Endodermal cell (in vitro differentiated cells): ENCODE data around the gene RNF38. TPM values are rescaled to one million over a fixed set of nuclear protein-coding genes. Genes with fewer than 3 reads are reported as not detected.

Source experiments
- DNase-seq: peaks from one replicate; pipeline ENCODE4 v3.0.0-alpha.2; 2017
- H3K27ac ChIP-seq: 2 replicates; pipeline ENCODE4 v1.5.1; 2013; ENCODE audit warnings: mild to moderate bottlenecking, low read depth, low read length, moderate library complexity
- H3K27me3 ChIP-seq: 2 replicates; pipeline ENCODE4 v1.6.1; 2013; ENCODE audit warnings: mild to moderate bottlenecking, low read length, moderate library complexity; ENCODE audit not compliant: insufficient read depth, control insufficient read depth, poor library complexity, severe bottlenecking
- H3K36me3 ChIP-seq: 2 replicates; pipeline ENCODE4 v1.7.0; 2013; ENCODE audit warnings: mild to moderate bottlenecking, low read length, moderate library complexity; ENCODE audit not compliant: control insufficient read depth, insufficient read depth
- H3K4me1 ChIP-seq: one replicate; pipeline ENCODE4 v1.7.0; 2013; ENCODE audit warnings: low read length; ENCODE audit not compliant: control insufficient read depth, insufficient read depth
- H3K4me3 ChIP-seq: 2 replicates; pipeline ENCODE4 v1.5.1; 2013; ENCODE audit warnings: mild to moderate bottlenecking, low read length, moderate library complexity
- H3K9ac ChIP-seq: 2 replicates; pipeline ENCODE4 v1.6.1; 2013; ENCODE audit warnings: mild to moderate bottlenecking, low read length, moderate library complexity; ENCODE audit not compliant: poor library complexity, severe bottlenecking; ENCODE audit errors: extremely low read depth
- H3K9me3 ChIP-seq: 2 replicates; pipeline ENCODE4 v1.6.1; 2013; ENCODE audit warnings: mild to moderate bottlenecking, low read length, moderate library complexity; ENCODE audit not compliant: control insufficient read depth
- H3K27ac Mint-ChIP-seq: 2 replicates; pipeline ENCODE4 v1.8.0; 2020; ENCODE audit warnings: mixed read lengths
- H3K27me3 Mint-ChIP-seq: 2 replicates; pipeline ENCODE4 v1.8.0; 2021; ENCODE audit warnings: mild to moderate bottlenecking, mixed read lengths; ENCODE audit not compliant: insufficient read depth
- H3K36me3 Mint-ChIP-seq: 2 replicates; pipeline ENCODE4 v1.8.0; 2020; ENCODE audit warnings: low read depth, mixed read lengths
- H3K4me1 Mint-ChIP-seq: 2 replicates; pipeline ENCODE4 v1.8.0; 2020; ENCODE audit warnings: mixed read lengths
- H3K4me3 Mint-ChIP-seq: 2 replicates; pipeline ENCODE4 v1.8.0; 2020; ENCODE audit warnings: mild to moderate bottlenecking, moderate library complexity, mixed read lengths
- H3K9me3 Mint-ChIP-seq: 2 replicates; pipeline ENCODE4 v1.8.0; 2020; ENCODE audit warnings: mild to moderate bottlenecking, mixed read lengths
- CTCF ChIP-seq: fragments of 200-600 bp; sonication (generic); conservative IDR thresholded peaks from 2 replicates; pipeline ENCODE4 v1.5.0; 2021; ENCODE audit warnings: antibody characterized with exemption, mild to moderate bottlenecking
- WGBS, 2 experiments: methylation state at CpG; one replicate each; pipeline versions ENCODE4 v1.1.5 to v1.1.7; 2013; ENCODE audit warnings: missing lambda C conversion rate in 2 of 2, mixed read lengths in 1 of 2; ENCODE audit not compliant: insufficient coverage in 1 of 2, insufficient read length in 1 of 2; 5-methylcytosine and 5-hydroxymethylcytosine counted together
- total RNA-seq, 2 donors: library from RNA; stranded (reverse); fragmentation: NEBNext Ultra II Directional in 1 of 2; extraction: Animal tissue kit (Norgen Biotek cat#: 25700) in 1 of 2; gene quantifications; 2 replicates in 1 of 2; 3 replicates in 1 of 2; pipeline ENCODE4 v1.2.1, GENCODE V29; 2021

Gene RNF38
- total RNA-seq, 2 donors from 2014 or later = 47.5 to 49.7 TPM

- H3K4me1 Mint-ChIP-seq = peaks cover 31% of the 10 kb centered on the region
These were observed 37.7 kb upstream of the RNF38 start for GRCh38 chr9:36437790-36438189.

GRCh38 chr9:36436909-36437308 is 36.8 kb upstream of the RNF38 start:
- 93% methylated on average over 2 of the region's 2 CpGs; no CpG with 5 or more reads in 1 of the 2 experiments for WGBS, 2 experiments
- Mint-ChIP-seq H3K4me3 (no peak overlapping the region), H3K27ac (no peak overlapping the region), H3K27me3 (no peaks in the 10 kb centered on the region), H3K4me1 (peaks cover 25% of the 10 kb centered on the region), H3K36me3 (peaks cover 7% of the 10 kb centered on the region), H3K9me3 (no peaks in the 10 kb centered on the region)
- H3K27ac ChIP-seq = no peak overlapping the region
- no peak overlapping the region for H3K4me3 ChIP-seq
- peaks cover 8% of the 10 kb centered on the region for H3K4me1 ChIP-seq
- H3K9me3 ChIP-seq = no peaks in the 10 kb centered on the region
- no peak for DNase-seq
- H3K36me3 ChIP-seq = peaks cover 4% of the 10 kb centered on the region
- TF ChIP-seq CTCF = no peak
- no peaks in the 10 kb centered on the region for H3K27me3 ChIP-seq
- H3K9ac ChIP-seq = no peak overlapping the region

More at GRCh38 chr9:36437790-36438189, 37.7 kb upstream of the RNF38 start:
- Histone ChIP-seq H3K36me3 (peaks cover 4% of the 10 kb centered on the region), H3K9ac (no peak overlapping the region), H3K9me3 (no peaks in the 10 kb centered on the region), H3K4me3 (no peak overlapping the region), H3K27me3 (no peaks in the 10 kb centered on the region), H3K4me1 (peaks cover 12% of the 10 kb centered on the region), H3K27ac (no peak overlapping the region)
- H3K27ac Mint-ChIP-seq = peak overlapping the region; percentile 87
- DNase-seq = no peak
- WGBS, 2 experiments = 97 to 100% methylated on average over 2 to 3 of the region's 3 CpGs
- H3K27me3 Mint-ChIP-seq = no peaks in the 10 kb centered on the region
- H3K4me3 Mint-ChIP-seq = no peak overlapping the region
- TF ChIP-seq CTCF = no peak
- peaks cover 7% of the 10 kb centered on the region for H3K36me3 Mint-ChIP-seq
- H3K9me3 Mint-ChIP-seq = no peaks in the 10 kb centered on the region

GRCh38 chr9:36433386-36433785 is 33.3 kb upstream of the RNF38 start:
- Mint-ChIP-seq H3K27ac (no peak overlapping the region), H3K9me3 (no peaks in the 10 kb centered on the region), H3K4me3 (no peak overlapping the region), H3K36me3 (peaks cover 4% of the 10 kb centered on the region), H3K27me3 (no peaks in the 10 kb centered on the region), H3K4me1 (peaks cover 9% of the 10 kb centered on the region)
- H3K27ac ChIP-seq = no peak overlapping the region
- no peak overlapping the region for H3K4me3 ChIP-seq
- peaks cover 8% of the 10 kb centered on the region for H3K4me1 ChIP-seq
- no peak for TF ChIP-seq CTCF
- no peaks in the 10 kb centered on the region for H3K9me3 ChIP-seq
- 95 to 98% methylated on average over 4 to 5 of the region's 6 CpGs for WGBS, 2 experiments
- H3K27me3 ChIP-seq = no peaks in the 10 kb centered on the region
- no peak overlapping the region for H3K9ac ChIP-seq
- DNase-seq = no peak
- H3K36me3 ChIP-seq = peaks cover 4% of the 10 kb centered on the region
